Measurements from ENCODE around the gene SETD5.

SETD5 gene

GRCh38 chr3:9408546-9408945 is 11.1 kb downstream of the SETD5 start:
- no peak for DNase-seq (ENCODE audit: low read depth, low spot score)

DNA sequence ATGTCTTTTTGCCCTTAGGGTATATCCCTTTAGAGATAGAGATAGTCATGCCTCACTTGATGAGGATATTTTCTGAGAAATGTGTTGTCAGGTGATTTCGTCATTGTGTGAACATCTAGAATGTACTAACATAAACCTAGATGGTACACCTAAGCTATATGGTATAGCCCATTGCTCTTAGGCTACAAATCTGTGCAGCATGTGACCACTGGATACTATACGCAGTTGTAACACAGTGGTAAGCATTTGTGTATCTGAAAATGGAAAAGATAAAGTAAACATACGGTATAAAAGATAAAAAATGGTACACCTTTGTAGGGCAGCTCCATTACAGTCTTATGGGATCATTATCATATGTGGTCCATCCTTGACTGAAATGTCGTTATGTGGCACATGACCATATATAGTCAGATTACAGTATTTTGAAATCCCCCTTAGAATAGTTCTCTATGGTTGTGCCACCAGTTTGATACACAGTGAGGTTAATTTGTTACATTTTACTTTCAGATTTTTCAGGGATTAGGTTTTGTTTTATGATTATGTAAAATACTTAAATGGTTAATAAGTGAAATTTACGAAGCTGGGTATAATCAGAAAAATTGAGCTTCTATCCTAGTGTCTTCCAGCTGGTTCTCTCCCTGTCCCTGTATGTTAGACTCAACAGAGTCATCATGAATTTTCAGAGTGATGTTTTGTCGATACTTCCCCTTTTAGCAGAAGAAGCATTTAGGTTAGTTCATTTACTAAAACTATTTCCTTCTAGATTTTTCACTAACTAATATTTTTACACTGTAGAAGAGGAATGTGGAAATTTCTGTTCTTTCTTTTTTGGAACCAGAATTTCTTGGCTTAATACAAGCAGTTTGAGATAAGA is 12.8 kb downstream of the SETD5 start:
- no peak for DNase-seq (ENCODE audit: low read depth, low spot score)

- DNase-seq (ENCODE audit: low read depth, low spot score) = no peak
Measured at GRCh38 chr3:9411302-9411701, 13.9 kb downstream of the SETD5 start.

DNA sequence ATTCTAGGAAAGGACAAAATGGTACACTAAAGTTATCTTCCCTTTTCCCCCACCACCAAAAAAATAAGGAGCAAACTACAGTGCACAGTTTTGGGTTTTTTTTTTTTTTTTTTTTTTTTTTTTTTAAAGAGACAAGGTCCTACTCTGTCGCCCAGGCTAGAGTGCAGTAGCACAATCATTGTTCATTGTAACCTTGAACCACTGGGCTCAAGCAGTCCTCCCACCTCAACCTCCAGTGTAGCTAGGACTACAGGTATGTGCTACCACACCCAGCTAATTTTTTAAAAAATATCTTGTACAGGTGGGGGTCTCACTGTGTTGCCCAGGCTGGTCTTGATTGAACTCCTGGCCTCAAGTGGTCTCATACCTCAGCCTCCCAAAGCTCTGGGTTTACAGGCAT is 14.9 kb downstream of the SETD5 start:
- DNase-seq (ENCODE audit: low read depth, low spot score) = no peak

DNA sequence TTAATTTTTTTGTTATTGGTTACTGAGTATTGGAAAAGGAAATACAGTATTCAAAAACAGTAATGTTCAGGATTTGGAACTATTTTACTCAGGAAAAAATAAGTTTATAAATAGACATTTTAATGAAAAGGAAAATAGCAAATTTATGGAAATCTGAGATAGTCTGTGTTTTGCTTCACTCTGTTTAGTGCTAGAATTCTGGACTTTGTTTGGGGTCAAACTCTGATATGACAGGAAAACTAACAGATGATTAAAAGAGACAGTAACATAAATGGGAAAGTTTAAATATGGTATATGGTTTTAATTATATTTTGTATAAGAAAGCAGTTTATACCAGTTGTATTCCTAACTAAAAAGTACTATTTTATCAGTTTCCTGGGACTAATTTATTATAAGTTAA is 17.4 kb downstream of the SETD5 start:
- no peak for DNase-seq (ENCODE audit: low read depth, low spot score)

GRCh38 chr3:9415485-9416138 is 18.2 kb downstream of the SETD5 start:
- no peak for DNase-seq (ENCODE audit: low read depth, low spot score)

GRCh38 chr3:9416139-9416780 is 18.8 kb downstream of the SETD5 start:
- no peak for DNase-seq (ENCODE audit: low read depth, low spot score)

GRCh38 chr3:9420850-9421549 is 23.6 kb downstream of the SETD5 start:
- no peak for DNase-seq (ENCODE audit: low read depth, low spot score)

GRCh38 chr3:9422712-9423424 is 25.5 kb downstream of the SETD5 start:
- peak; percentile 87 for DNase-seq (ENCODE audit: low read depth, low spot score)

DNA sequence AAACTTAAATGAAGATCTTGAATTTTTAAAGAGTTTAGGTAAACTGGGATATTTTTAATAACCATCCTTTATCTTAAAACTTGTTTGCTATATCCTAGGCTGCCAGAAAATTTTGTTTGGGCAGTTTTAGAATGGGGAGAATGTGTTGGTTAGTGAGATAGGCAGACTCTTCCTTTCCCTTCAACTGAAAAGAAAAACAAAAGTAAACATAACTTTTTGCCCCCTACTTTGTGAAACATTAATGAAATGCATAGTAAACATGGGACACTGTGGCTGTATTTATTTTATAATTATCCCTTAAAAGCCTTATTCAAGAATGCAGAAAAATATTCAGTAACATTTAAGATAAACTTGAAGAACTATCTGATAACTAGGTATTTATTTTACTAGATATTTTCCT is 31.0 kb downstream of the SETD5 start:
- no peak for DNase-seq (ENCODE audit: low read depth, low spot score)

GRCh38 chr3:9430733-9431132 is 33.3 kb downstream of the SETD5 start:
- DNase-seq (ENCODE audit: low read depth, low spot score) = no peak

- no peak for DNase-seq (ENCODE audit: low read depth, low spot score)
Measured at GRCh38 chr3:9433627-9434521, 36.5 kb downstream of the SETD5 start.

- DNase-seq (ENCODE audit: low read depth, low spot score) = no peak
Measured at GRCh38 chr3:9435316-9435715, 37.9 kb downstream of the SETD5 start.

- DNase-seq (ENCODE audit: low read depth, low spot score) = no peak
Measured at GRCh38 chr3:9439331-9439730, 41.9 kb downstream of the SETD5 start.

- no peak for DNase-seq (ENCODE audit: low read depth, low spot score)
Measured at GRCh38 chr3:9441501-9442221, 44.2 kb downstream of the SETD5 start.

GRCh38 chr3:9448071-9448470 is 50.7 kb downstream of the SETD5 start:
- DNase-seq (ENCODE audit: low read depth, low spot score) = no peak

GRCh38 chr3:9448643-9449042 is 51.2 kb downstream of the SETD5 start:
- no peak for DNase-seq (ENCODE audit: low read depth, low spot score)

- DNase-seq (ENCODE audit: low read depth, low spot score) = no peak
Measured at GRCh38 chr3:9450126-9450525, 52.7 kb downstream of the SETD5 start.

GRCh38 chr3:9450991-9451390 is 53.6 kb downstream of the SETD5 start:
- no peak for DNase-seq (ENCODE audit: low read depth, low spot score)

DNA sequence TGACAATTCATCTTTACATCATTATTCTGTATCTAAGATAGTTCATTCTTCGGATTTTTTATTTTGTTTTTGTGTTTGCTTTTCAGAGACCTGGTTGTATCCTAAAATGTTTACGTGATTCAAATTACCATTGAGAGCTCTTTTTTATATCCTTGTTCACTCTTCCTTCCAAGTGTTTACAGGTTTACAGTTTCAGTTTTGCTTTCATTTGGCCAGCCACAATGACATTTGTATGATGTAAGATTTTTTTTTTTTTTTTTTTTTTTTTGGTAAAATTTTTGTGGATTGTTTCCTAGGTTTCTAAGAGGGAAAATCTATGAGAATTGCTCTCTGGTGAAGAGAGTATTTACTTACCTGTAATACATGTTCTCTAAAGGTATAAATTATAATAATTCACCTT is 55.0 kb downstream of the SETD5 start:
- no peak for DNase-seq (ENCODE audit: low read depth, low spot score)

Measured in brain pericyte (primary cell).